ENCODE results near the gene GNG3. TPM values are rescaled to one million over a fixed set of nuclear protein-coding genes. Genes with fewer than 3 reads are reported as not detected.
"Not testable (repeated sequence)": the region's sequence is repeated elsewhere in the genome, so short reads cannot be mapped to it uniquely, and the experiment has no call there.

Gene GNG3
- polyA plus RNA-seq, 3 donors = 1.4 to 2.6 (median 2.0) TPM

DNA sequence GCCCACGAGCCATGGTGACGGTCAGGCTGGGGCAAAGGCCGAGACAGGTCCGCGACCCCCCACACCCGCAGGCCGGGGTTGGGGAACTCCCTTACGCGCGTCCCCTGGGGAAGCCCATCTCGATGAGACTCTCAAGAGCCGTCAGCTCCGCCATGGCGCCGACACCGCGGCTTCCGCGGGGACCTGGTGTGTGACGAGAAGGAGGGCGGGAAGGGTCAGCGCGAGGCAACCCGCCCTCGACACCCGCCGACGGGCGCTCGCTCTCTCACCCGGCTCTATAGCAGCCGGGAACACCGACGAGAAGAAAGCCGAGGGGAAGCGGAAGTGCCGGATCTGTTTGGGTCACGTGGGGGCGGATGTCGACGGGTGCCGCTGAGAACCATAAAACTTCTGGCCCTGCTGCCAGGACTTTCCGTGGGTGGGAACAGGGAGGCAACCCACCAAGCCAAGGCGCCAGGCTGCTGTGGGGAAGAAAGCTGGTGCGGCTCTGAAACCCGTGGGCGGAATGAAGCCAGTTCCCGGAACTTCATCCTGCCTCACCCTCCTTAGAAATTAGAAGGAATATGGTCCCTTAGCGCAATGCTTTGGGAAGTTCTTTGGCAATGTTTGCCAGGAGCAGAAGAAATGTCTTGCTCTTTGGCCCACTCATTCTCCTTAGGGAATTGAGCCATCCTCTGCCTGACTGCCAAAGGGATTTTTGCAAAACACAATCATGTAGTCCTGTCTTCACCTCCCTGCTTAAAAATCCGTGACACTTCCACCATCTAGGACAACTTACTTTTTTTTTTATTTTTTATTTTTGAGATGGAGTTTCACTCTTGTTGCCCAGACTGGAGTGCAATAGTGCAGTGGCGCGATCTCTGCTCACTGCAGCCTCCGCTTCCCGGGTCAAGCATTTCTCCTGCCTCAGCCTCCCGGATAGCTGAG is 28.4 kb upstream of the GNG3 start, which contains the start of gene UBXN1:
Gene UBXN1, minus strand, starts transcription at position 304 of the 927 bp plus-strand sequence. Its CDS starts 150 bp downstream, at position 154.
- peak in 8 of 11 donors; percentile 75 to 85 (median 80) for DNase-seq (ENCODE audit: extremely low read depth in 1 of 11, low read depth in 9 of 11, low spot score in 4 of 11)

- DNase-seq (ENCODE audit: extremely low read depth in 1 of 11, low read depth in 9 of 11, low spot score in 4 of 11) = no peak
These were observed 26.6 kb upstream of the GNG3 start for GRCh38 chr11:62680825-62681240.

- DNase-seq (ENCODE audit: extremely low read depth in 1 of 11, low read depth in 9 of 11, low spot score in 4 of 11) = no peak
These were observed 25.0 kb upstream of the GNG3 start for GRCh38 chr11:62682518-62682917.

DNA sequence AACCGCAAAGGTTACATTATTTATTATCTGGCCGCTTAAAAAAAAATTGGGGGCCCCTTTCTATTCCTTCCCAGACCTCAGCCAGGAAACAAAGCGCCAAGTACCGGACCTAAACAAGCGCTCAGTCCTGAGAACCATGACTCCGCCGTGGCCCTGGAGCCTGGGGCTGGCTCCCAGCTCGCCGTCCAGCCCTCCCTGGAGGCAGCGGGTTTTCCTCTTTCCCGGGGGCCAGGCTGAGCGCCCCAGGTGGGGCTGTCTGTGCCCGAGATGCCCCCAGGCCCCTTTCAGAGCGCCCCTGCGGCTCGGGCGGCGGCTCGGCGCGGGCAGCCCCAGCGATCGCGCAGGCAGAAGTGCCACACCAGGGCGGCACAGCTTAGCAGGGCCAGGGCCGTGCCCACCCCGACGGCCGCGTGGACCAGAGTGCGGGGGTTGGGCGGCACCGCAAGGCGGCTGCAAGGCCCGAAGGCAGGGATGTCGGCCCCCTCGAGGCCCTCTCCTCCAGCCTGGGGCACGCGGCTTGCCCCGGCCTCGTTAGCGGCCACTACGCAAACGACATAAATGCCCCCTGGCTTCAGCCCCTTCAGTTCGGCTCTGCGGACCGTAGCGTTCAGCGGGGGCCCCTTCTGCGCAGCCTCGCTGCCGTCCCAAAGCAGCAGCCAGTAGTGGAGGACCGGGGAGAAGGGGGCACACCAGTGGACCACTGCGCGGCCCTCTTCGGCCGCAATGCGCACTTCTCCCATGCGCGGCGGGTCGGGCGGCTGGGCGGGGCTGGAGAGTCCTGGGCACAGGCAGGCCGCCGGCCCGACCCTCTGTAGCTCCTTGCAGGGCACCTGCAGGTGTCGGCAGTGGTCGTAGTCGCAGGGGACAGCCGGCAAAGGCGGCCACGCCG is 19.7 kb upstream of the GNG3 start:
- DNase-seq (ENCODE audit: extremely low read depth in 1 of 11, low read depth in 9 of 11, low spot score in 4 of 11) = no peak

DNA sequence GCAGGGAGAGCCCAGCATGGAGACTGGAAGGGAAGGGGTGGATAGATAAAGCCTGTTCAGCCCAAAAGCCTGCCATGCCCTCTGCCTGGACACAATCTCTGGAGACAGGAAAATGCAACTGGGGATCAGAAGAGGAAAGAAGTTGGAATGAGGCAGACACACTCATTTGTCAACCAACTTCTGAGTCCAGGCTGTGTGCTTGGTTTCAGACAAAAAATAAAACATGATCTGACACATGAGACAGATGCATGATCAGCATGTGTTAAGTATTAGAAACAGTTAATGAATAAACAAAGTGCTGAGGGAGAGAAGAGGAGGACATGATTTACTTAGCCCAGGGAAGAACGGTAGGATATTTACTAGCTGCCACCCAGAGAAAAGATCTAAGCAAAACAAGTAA is 19.0 kb upstream of the GNG3 start:
- DNase-seq (ENCODE audit: extremely low read depth in 1 of 11, low read depth in 9 of 11, low spot score in 4 of 11) = no peak

DNA sequence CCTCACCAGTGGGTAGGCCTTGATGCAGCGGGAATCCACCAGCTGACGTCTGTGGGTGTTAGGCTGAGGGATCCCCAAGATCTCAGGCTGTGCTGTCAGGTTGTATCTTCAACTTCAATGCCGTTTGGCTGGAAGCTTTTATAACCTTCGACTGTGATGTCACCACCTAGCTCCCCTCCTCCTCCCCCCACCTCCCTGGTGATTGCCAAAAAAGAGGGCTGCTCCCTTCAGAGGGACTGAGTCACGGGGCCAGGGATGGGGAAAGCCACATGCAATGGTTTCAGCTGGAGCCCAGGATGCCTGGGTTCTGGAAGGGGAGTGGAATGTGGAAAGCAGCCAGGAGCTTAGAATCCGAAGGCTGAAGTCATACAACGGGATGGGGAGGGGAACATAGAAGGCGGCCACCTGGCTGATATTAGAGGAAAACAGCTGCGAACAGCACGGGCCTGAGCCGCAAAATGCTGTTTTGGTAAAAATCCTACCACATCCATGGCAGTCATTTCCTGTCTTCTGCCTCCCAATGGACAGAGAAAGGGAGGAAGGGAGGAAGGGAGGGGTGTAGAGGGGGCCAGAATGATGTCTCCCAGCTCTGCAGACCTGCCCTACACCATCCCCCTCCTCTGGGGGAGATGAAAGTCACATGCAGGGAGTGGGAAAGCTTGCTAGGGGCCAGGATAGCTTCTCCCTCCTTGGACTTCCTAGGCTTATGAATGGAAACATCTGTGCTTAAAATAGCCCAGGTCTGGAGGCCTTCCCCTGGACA is 17.9 kb upstream of the GNG3 start, which contains the start of gene LRRN4CL:
Gene LRRN4CL, minus strand, starts transcription at position 110 of the 763 bp plus-strand sequence. CDS start 1,022 bp downstream, outside the sequence.
- no peak for DNase-seq (ENCODE audit: extremely low read depth in 1 of 11, low read depth in 9 of 11, low spot score in 4 of 11)

- not testable (repeated sequence) for DNase-seq (ENCODE audit: extremely low read depth in 1 of 11, low read depth in 9 of 11, low spot score in 4 of 11)
These were observed 13.9 kb upstream of the GNG3 start for GRCh38 chr11:62693624-62694023.

GRCh38 chr11:62694455-62695167 is 12.9 kb upstream of the GNG3 start:
- no peak for DNase-seq (ENCODE audit: extremely low read depth in 1 of 11, low read depth in 9 of 11, low spot score in 4 of 11)

GRCh38 chr11:62702246-62702645 is 5.2 kb upstream of the GNG3 start:
- no peak for DNase-seq (ENCODE audit: extremely low read depth in 1 of 11, low read depth in 9 of 11, low spot score in 4 of 11)

GRCh38 chr11:62703921-62704320 is 3.6 kb upstream of the GNG3 start:
- not testable (repeated sequence) for DNase-seq (ENCODE audit: extremely low read depth in 1 of 11, low read depth in 9 of 11, low spot score in 4 of 11)

DNA sequence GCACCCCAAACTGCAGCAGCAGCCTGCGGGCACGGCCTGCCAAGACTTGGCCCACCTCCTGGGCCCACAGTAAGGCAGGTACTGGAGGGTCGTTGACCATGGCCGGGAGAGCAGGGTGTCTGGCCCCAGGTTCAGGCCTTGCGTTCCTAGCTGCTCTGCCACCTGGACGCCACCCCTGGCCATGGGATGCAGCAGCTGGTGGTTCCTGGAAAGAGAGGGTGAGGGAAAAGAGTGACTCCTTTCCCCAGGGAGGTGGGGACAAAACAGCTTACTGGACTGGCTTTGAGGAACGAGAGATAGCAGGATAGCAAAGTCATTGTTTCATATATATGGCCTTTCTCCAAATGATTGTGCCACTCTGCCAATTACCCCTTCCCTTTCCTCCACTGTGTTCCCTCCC is 2.1 kb upstream of the GNG3 start:
- DNase-seq (ENCODE audit: extremely low read depth in 1 of 11, low read depth in 9 of 11, low spot score in 4 of 11) = no peak

GRCh38 chr11:62705880-62706849 is 1.3 kb upstream of the GNG3 start:
- peak in 10 of 11 donors; percentile 79 to 92 (median 90) for DNase-seq (ENCODE audit: extremely low read depth in 1 of 11, low read depth in 9 of 11, low spot score in 4 of 11)

- no peak for DNase-seq (ENCODE audit: extremely low read depth in 1 of 11, low read depth in 9 of 11, low spot score in 4 of 11)
These were observed 627 bp upstream of the GNG3 start for GRCh38 chr11:62706850-62707247.

DNA sequence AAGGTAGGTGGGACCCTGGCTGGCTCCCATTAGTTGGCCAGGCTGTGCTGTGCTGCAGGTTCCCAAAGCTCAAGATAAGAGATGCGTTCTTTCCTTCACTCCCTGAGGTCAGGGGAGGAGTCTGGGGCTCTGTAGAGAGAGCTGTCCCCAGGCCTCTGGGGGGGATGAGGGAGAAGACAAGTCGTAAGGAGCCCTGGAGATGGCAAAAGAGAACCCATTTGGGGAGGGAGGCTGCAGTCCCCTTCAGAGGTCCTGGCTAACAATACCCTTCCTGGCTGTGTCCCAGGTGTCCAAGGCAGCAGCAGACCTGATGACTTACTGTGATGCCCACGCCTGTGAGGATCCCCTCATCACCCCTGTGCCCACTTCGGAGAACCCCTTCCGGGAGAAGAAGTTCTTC is 916 bp downstream of the GNG3 start:
- no peak for DNase-seq (ENCODE audit: extremely low read depth in 1 of 11, low read depth in 9 of 11, low spot score in 4 of 11)

GRCh38 chr11:62708793-62709192 is 1.3 kb downstream of the GNG3 start:
- DNase-seq (ENCODE audit: extremely low read depth in 1 of 11, low read depth in 9 of 11, low spot score in 4 of 11) = no peak

DNA sequence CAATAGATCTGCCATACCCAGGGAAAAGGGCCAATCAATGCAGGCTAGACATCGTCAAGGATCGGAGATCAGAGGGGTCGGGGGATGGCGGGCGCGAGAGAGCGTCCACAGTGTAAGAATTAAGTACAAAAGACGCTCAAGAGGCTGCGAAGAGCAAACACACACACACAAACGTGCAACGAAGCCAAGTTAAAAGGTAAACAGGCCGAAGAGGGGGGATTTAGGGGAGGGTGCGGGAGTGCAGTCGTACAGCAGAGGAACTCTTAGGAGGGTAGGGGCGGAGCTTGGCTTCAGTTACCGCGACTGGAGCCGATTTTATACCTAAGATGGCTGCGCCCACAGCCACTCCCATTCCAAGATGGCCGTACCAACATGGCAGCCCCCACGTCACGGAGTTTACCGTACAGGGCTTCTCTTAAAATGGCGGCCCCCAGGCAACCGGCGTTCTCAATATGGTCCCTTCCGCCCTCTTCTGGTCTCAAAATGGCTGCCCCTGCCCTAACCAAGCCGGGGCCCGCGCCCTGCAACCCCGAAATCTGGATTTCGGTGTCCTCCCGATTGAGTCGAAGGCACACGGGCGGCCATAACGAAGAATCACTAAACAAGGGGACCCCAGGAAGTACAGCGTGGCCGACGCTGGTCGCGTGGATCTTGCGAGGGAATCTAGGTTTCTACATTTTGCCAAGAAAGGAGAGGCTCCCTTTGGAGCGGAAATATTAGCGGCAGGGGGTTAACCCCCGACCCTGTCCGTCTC is 1.9 kb downstream of the GNG3 start:
- peak; percentile 94 to 99 (median 97) for DNase-seq (ENCODE audit: extremely low read depth in 1 of 11, low read depth in 9 of 11, low spot score in 4 of 11)

- no peak for DNase-seq (ENCODE audit: extremely low read depth in 1 of 11, low read depth in 9 of 11, low spot score in 4 of 11)
These were observed 2.5 kb downstream of the GNG3 start for GRCh38 chr11:62710001-62710345.
